ENCODE results near the gene KRTAP5-4. TPM values are rescaled to one million over a fixed set of nuclear protein-coding genes. Genes with fewer than 3 reads are reported as not detected.
"Not testable (repeated sequence)": the region's sequence is repeated elsewhere in the genome, so short reads cannot be mapped to it uniquely, and the experiment has no call there.

The KRTAP5-4 gene, protein sequence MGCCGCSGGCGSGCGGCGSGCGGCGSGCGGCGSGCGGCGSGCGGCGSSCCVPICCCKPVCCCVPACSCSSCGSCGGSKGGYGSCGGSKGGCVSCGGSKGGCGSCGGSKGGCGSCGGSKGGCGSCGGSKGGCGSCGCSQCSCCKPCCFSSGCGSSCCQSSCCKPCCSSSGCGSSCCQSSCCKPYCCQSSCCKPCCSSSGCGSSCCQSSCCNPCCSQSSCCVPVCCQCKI
- total RNA-seq, result not detected in 2 replicates

DNA sequence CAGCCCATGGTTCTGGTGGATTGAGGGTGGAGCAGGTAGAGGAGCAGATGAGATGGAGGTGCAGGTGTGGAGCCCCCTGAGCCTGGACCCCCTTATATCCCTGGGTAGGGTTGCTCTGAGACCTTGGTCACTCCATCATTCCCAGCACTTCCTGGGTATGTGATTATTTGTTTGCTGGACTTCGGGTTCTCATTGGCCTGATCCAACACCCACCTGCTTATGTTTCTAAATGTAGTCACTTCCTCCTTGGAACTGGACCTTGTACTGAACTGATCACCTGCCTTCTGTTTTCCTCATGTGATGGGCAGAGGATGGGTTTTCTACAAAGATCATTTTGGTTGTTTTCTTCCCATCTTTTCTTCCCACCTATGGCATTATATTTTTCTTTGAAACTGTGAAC lies at the start of gene KRTAP5-4:
TSS of gene KRTAP5-4 (minus strand) at position 53 of the 400 bp plus-strand sequence. CDS start at position 8, 45 bp downstream.
- no peak for DNase-seq (ENCODE audit: low read depth, low spot score)

DNA sequence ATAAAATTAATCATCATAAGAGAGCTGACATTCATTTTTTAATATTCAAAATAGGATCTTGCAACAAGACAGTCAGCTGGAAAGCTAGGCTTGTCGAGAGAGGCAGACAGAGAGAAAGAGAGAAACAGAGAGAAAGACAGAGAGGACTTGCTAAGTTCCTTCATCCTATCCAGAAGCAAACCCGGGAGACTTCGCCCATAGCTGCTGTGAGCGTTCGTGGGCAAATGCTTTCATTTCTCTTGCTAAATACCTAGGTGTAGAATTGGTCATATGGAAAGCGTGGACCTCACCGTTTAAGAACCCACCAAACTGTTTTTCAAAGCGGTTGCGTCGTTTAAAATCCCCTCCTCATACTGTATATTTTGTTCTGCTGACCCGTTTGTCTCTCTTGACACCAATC lies 49.7 kb upstream of the KRTAP5-4 start:
- DNase-seq (ENCODE audit: low read depth, low spot score), result no peak

DNA sequence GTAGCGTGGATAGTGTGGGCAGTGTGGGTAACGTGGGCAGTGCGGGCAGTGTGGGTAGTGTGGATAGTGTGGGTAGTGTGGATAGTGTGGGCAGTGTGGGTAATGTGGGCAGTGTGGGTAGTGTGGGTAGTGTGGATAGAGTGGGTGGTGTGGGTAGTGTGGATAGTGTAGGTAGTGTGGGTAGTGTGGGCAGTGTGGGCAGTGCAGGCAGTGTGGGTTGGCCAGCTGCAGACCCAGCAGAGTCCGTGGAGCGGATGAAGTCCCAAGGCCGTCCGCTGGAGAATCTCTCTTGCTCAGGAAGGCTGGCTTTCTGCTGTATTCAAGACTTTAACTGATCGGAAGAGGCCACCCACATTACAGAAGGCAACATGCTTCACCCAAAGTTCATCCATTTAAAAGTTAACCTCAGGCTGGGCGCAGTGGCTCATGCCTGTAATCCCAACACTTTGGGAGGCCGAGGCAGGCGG lies 49.0 kb upstream of the KRTAP5-4 start:
- no peak for DNase-seq (ENCODE audit: low read depth, low spot score)

DNA sequence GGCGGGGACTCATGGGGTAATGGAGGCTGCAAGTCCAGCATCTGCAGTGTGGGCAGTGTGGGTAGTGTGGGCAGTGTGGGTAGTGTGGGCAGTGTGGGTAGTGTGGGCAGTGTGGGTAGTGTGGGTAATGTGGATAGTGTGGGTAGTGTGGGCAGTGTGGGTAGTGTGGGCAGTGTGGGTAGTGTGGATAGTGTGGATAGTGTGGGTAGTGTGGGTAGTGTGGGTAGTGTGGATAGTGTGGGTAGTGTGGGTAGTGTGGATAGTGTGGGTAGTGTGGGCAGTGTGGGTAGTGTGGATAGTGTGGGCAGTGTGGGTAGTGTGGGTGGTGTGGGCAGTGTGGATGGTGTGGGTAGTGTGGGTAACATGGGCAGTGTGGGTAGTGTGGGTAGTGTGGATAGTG lies 48.5 kb upstream of the KRTAP5-4 start:
- DNase-seq (ENCODE audit: low read depth, low spot score), result not testable (repeated sequence)

DNA sequence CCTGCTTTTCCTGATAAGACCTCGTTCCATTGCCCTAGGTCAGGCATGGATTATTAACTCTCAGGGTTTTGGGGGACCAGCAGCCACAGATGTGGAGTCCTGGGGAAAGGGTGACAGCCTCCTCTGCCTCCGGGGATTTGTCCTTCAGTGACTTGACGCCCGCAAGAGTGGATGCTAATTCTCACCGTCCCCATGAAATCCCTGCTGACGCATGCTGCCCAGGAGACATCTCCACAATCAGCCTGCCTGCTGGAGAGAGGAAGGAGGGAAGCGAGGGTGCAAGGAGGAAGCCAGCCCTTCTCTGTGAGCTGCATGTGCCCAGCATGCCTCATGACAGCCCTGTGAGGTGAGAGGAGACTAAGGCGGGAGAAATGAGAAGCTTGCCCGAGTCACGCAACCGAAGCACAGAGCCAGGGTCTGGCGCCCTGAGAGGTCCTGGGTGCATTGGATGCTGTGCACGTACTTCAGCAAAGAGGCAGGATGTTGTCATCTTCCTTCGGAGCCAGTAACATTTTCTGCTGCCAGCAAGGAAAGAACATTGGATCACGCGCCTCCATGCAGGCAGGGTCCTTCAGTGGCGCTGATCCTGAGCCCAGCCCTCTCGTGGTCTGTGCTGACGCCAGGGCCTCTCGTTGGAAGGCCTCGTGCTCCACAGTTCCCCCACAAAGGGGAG lies 47.7 kb upstream of the KRTAP5-4 start:
- DNase-seq (ENCODE audit: low read depth, low spot score), result no peak

DNA sequence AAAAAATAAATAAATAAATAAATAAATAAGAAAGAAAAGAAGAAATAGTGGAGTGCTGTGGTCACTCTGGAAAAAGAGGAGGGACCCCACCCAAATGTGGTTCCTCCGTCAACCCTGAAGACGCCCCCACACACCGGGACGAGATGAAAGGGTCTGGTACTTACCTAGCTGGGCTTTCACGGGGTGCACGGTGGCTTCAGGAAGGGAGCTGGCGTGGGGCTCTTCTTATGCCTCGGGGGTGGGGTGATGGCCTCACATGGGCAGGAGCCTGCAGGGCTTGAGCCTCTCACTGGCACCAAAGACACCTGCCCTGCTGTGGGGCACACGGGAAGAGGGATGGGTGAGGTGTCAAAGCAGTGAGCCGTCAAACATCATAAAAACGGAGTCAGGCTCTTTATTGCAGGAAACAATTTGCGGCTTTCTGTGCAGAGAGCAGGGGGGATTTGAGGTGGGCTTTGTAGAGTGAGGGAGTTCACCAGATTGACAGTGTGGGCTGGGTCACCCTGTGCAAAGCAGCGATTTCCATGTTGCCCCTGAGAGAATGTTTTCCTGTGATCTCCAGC lies 47.1 kb upstream of the KRTAP5-4 start:
- DNase-seq (ENCODE audit: low read depth, low spot score), result no peak

DNA sequence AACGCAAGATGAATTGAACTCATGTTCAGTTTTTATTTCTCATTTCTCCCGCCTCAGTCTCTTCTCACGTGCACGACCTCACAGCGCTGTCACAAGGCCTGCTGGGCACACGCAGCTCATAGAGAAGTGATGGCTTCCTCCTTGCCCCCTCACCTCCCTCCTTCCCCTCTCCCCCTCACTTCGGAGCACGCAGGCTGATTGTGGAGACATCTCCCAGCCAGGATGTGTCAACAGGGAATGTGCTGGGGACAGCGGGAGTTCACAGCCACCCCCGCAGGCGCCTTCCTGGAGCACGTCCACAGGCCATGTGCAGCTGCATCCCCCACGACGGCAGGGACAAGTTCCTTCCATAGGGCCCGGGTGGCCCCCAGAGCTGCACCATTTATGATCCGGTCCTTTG lies 46.0 kb upstream of the KRTAP5-4 start:
- DNase-seq (ENCODE audit: low read depth, low spot score), result no peak

DNA sequence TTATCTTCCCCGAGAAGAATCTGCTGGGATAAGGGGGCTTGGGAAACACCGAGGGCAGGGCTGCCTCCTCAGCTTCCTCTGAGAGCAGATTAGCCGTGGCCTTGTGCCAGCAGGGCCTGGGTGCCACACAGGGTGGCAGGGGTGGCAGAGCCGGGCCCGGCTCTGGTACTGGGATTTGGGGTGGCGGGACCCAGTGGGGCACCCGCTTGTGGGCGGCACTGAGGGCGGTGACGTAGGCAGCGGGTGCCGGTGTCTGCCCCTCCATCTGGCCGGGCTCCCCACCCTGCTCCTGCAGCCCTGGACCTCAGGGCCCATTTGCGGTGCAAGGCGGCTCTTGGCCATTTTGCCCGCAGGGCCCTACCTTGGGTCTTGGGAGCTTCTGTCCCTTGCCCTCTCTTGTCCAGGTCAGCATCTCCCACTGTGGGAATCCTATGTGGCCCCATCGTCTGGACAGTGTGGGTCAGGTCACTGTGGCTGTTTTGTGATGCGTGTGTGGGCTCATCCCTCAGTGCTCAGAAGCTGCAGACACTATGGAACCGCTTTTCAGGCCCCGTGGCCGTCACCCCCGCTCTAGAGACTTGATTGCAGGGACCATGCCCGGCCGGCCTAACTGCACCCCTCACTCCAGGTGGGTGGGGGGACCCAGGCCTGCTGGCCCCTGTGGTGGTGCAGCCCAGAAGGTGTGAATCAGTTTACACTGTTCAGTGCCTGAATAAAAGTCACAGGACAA lies 45.3 kb upstream of the KRTAP5-4 start:
- DNase-seq (ENCODE audit: low read depth, low spot score), result no peak

DNA sequence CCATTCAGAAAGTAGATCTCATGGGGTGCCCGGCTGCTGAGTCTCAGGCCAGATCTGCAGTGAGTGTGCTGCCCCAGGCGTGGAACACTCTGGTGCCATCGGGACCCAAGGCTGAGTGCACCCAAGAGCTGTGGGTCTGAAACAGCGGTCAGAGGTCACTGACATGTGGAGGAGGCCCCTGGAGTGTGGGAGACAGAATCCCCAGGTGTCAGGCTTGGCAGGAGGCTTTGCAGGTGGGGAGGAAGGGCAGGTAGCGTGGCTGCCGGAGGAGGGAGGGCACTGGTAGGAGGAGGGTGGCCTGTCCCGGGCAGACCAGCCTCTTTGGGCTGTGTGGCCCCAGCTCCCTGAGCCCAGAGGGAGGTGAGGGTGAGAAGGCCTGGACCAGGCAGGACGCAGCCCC lies 43.4 kb upstream of the KRTAP5-4 start:
- DNase-seq (ENCODE audit: low read depth, low spot score), result no peak

DNA sequence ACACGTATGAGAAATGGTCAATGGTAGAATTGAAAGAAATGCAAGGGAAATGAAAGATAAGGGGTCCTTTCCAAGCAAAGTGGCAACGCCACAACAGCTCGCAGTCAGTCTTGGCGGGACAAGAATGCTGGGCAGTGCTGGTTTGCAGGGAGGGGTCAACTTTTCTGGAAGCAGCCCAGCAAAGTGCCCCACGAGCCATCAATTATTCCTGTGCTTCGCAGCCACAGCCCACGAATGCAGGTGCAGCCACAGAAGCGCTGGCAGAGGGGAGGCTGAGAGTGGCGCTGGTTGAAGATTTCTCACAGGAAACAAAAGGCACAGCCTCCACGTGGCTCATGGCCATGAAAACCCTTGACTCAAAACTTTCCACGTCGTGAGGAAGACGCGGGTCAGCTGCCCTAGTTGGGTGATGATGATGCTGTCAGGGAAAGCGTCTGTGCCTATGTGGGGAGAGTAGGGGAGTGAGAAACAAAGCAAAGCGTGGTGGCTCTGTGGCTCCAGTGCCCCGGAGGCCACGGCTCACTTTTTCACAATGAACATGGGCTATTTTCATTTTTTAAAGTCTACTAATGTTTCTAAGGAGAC lies 40.9 kb upstream of the KRTAP5-4 start:
- DNase-seq (ENCODE audit: low read depth, low spot score), result not testable (repeated sequence)

DNA sequence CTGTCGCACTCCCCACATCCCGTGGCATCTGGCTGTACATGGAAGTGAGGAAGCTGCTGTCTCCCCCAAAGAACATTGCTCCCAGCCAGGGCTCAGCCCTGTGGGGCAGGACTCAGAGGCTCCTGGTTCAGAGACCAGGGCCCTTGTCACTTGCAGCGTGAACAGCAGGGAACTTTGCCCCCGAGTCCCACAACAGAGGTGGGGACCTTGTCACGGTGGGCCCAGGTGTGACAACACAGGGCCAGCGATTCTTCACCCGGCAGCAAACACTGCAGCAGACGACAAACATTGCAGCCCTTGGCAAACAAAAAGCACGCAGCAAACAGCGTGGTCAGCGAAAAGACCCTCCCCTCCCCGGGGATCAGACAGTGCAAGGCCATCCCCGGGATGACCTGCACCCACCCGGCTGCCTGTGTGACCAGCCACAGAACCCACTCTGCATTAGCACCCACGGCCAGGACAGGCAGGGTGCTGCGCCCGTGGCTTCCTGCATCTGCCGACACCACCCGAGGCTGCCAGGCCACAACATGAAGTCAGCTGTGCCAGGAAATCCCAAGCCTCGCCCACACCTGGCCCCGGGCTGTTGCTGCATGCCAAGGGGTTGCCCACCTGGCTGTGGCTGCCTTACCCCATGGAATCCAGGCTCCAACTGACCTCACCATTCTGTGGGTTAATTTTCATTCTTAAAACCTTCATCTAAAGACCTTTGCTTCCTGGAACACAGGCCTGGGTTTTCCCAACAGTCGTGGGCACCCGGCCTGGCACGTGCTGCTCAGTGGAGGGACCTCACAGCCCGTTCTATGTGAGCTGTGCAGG lies 39.7 kb upstream of the KRTAP5-4 start:
- DNase-seq (ENCODE audit: low read depth, low spot score), result not testable (repeated sequence)

DNA sequence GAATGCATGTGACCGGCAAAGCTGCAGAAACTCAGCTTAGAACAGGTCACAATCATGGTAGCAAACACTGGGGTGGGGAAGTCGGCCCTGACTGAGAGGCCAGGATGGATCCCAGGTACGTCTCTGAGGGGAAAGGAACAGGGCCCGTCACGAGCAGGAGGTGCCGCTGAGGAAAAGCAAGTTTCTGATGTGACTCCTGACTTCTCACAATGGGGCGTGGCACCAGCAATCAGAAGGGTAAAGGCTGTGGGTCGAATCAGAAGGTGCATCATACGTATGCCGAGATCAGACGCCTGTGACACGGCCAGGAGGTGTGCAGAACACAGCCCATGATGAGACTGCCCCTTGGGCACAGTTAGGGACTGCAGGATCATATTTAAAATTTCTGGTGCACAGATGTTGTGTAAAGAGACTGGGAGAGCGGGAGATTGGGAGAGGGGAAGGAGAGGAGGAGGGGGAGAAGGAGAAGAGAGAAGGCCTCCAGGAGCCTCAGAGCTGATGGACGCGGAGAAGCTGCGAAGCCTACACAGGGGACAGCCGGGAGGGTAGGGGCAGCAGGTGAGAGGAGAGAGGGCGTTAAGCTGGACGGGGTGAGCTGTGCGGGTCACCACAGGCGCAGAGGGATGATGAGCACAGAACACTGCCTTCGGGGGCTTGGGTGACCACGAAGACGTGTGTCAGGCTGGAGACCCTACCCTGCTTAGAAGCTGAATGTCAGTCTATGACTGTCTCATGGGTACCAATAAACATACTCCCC lies 38.4 kb upstream of the KRTAP5-4 start:
- DNase-seq (ENCODE audit: low read depth, low spot score), result no peak

DNA sequence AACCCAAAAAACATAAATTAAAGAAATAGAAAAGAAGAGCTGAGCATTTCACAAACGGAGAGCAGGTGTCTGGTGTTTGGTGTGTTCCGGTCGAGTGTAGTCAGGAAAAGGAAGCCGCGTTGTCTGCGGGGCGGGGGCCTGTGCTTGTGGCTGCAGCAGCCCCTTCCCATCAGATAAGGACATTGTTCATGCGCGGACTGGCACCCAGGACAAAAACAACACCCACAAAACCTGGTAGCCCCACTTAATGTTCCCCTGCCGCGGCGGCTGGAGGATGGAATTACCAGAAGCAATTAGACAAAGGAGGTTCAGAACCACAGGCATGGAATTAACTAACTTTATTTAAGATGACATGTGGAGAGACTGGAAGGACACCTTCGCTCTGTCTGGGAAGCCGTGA lies 37.6 kb upstream of the KRTAP5-4 start:
- no peak for DNase-seq (ENCODE audit: low read depth, low spot score)

DNA sequence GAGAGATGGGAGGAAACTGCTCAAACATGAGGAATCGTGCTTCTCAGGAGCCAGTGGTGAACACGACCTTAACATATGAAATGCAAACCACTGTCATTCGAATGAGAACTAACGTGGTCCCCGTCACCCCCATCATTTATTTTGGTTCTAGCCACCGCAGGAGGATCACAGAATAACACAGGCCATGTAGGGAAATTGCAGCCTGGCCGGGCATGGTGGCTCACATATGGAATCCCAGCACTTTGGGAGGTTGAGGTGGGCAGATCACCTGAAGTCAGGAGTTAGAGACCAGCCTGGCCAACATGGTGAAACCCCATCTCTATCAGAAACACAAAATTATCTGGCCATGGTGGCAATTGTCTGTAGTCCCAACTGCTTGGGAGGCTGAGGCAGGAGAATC lies 34.7 kb upstream of the KRTAP5-4 start:
- DNase-seq (ENCODE audit: low read depth, low spot score), result no peak

DNA sequence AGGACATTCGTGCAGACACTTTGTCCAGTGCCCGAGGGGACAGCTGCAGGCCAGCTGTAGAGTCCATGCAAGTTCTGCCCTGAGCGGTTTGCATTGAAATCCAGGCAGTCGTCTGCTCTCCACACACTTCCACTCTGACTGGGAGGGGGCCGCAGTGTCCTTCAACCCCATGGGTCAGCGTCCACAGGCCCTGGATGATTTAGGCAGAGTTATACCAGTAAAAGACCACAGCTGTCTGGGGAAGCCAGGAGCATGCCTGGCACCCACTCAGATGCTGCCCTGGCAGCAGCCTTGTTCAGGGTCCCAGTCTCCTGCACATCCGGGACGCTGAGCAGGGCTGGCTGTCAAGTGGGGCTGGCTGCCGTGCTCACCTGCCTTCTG lies 34.1 kb upstream of the KRTAP5-4 start:
- DNase-seq (ENCODE audit: low read depth, low spot score), result no peak

DNA sequence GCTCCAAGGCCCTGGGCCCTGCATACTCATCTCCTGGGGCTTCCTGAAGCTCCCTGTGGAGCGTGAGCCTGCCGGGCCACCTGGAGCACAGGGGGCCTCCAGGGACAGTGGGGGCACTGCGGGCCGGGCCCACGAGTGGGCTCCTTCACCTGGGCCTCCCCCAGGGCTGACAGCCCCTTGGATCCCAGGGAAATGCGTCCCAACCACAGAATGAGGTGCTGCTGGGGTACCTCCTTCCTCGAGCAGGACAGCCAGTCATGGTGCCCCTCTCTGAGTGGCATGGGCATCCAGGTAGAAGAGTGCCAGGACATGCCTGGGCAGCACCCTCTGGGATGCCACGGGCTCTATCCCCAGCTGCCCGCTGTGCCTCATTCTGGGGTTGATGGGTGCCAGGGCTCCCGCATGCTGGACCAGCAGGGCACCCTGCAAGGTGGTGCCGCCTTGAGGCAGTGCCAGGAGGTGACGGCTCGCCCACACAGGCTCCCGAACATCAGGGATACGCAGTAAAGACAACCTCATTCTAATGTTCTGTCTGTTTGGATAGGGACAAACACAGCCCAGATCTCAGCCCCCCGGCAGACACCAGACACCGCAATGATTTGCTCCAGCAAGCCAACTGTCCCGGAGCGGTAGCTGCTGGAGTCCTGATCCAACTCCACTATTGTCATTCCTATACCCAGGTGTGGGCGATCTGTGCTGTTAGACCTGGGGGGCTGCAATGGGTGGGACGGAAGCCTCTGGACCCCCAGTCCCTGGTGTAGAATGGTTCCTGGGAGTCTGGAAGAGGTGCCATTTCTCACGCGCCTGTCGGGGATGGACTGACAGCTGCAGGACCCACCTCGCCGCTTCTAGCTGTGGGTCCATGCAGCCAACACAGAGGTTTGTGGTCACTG lies 33.5 kb upstream of the KRTAP5-4 start:
- no peak for DNase-seq (ENCODE audit: low read depth, low spot score)

DNA sequence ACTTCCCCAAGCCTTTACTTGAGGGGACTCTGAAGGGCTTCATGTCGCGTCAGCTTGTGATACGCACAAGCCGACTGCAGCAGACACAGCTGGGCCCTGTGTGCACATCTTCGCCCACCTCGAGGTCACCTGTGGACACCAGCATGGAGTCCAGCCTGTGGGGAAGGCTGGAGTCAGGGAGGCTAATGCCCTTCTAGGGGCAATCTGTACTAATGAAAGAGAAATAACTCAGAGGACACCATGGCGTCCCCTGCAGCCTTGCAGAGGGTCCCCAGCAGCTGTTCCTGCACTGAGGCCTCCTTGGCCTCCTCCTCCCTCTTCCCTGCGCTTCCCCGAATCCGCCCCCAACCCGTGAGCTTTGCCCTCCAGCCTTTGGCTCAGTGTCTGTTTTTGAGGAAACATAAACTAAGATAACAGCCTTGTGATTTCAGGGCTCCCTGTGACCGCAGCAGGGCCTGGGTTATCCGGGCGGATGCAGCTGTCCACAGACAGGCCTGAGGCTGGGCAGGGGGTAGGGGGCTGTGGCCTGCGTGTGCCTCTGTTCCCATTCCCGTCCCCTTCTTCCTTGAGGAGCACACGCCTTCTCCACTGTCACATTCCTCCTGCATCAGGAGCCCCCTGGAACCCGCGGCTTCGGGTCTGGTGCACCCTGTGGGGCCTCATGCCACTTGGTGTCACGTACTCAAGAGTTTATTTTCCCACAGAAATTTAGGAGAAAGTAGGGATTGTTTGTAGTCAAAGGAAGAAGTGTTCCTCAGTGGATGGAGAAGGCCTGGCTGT lies 32.6 kb upstream of the KRTAP5-4 start:
- no peak for DNase-seq (ENCODE audit: low read depth, low spot score)

All from pulmonary artery endothelial cell (primary cell).